Endothelial cell of umbilical vein (primary cell): ENCODE data around the gene MBD2. TPM values are rescaled to one million over a fixed set of nuclear protein-coding genes. Genes with fewer than 3 reads are reported as not detected.

ENCODE experiments used
- BruUV-seq: library from RNA; stranded (reverse); fragments of 400-500 nt; replicated peaks from 2 replicates; lab custom pipeline; 2021; lab: Mats Ljungman, UMichigan
- CTCF ChIA-PET: fragments of 300-600, 350-600 bp; sonication (Branson Sonifier 250); formaldehyde crosslinking; loops from one replicate; lab custom pipeline; 2021; ENCODE audit warnings: antibody characterized with exemption, inconsistent platforms; lab: Charles Lee
- POLR2A ChIA-PET: fragments of 300-600, 350-600 bp; sonication (Branson Sonifier 250); formaldehyde crosslinking; loops from one replicate; lab custom pipeline; 2021; ENCODE audit warnings: antibody characterized with exemption, inconsistent platforms; lab: Charles Lee
- DNase-seq: peaks from one replicate; pipeline ENCODE4 v3.0.0-alpha.2; 2011; ENCODE audit warnings: low read depth, low spot score
- FAIRE-seq: peaks from 2 replicates; lab custom pipeline; 2011; peaks lifted over from hg19 to GRCh38; lab: Jason Lieb, UNC
- H2AFZ ChIP-seq: 2 replicates; pipeline ENCODE4 v1.6.0; 2012; ENCODE audit warnings: low read depth, low read length, control low read depth, inconsistent platforms
- H3K27ac ChIP-seq: 2 replicates; pipeline ENCODE4 v1.5.1; 2011; ENCODE audit warnings: low read depth, mild to moderate bottlenecking, control low read depth, low read length, moderate library complexity; ENCODE audit not compliant: insufficient read depth
- H3K27me3 ChIP-seq, 2 experiments: 2 replicates each; pipeline versions ENCODE4 v1.6.0 to v1.6.1; 2011; ENCODE audit warnings: low read length in 2 of 2, mixed read lengths in 1 of 2; ENCODE audit not compliant: control insufficient read depth in 2 of 2, insufficient read depth in 2 of 2
- H3K36me3 ChIP-seq, 2 experiments: 2 replicates in 1 of 2; 3 replicates in 1 of 2; pipeline ENCODE4 v1.5.1; 2011; ENCODE audit warnings: low read length in 2 of 2, mild to moderate bottlenecking in 1 of 2, moderate library complexity in 1 of 2; ENCODE audit not compliant: control insufficient read depth in 2 of 2, insufficient read depth in 2 of 2; ENCODE audit errors: extremely low read depth in 1 of 2
- H3K4me1 ChIP-seq: 3 replicates; pipeline ENCODE4 v1.5.1; 2011; ENCODE audit warnings: mild to moderate bottlenecking, low read length; ENCODE audit not compliant: control insufficient read depth, insufficient read depth; ENCODE audit errors: extremely low read depth
- H3K4me2 ChIP-seq: 2 replicates; pipeline ENCODE4 v1.6.1; 2011; ENCODE audit warnings: low read length, control low read depth, mixed read lengths; ENCODE audit not compliant: insufficient read depth
- H3K4me3 ChIP-seq, 3 experiments: fragments of 200-600 bp in 1 of 3; sonication (generic), shearing (Covaris generic) in 1 of 3; replicated peaks in 1 of 3; 2 replicates each; pipeline ENCODE4 v1.5.1; 2011 to 2016; ENCODE audit warnings: control low read depth in 3 of 3, low read length in 3 of 3, mild to moderate bottlenecking in 2 of 3, inconsistent platforms in 1 of 3, low read depth in 1 of 3, moderate library complexity in 1 of 3; ENCODE audit not compliant: insufficient read depth in 1 of 3
- H3K79me2 ChIP-seq: 2 replicates; pipeline ENCODE4 v1.6.0; 2012; ENCODE audit warnings: low read length, inconsistent platforms; ENCODE audit not compliant: control insufficient read depth, insufficient read depth
- H3K9ac ChIP-seq: replicated peaks from 2 replicates; pipeline ENCODE3; 2011; ENCODE audit warnings: low read length, control low read depth; ENCODE audit not compliant: insufficient read depth; ENCODE audit errors: extremely low read depth
- H3K9me1 ChIP-seq: replicated peaks from 3 replicates; pipeline ENCODE4 v1.6.0; 2011; ENCODE audit warnings: mild to moderate bottlenecking, low read length; ENCODE audit not compliant: control insufficient read depth, insufficient read depth; ENCODE audit errors: extremely low read depth
- H3K9me3 ChIP-seq: replicated peaks from 2 replicates; pipeline ENCODE4 v1.5.1; 2012; ENCODE audit warnings: low read length, inconsistent platforms; ENCODE audit not compliant: control insufficient read depth, insufficient read depth
- H4K20me1 ChIP-seq: replicated peaks from 2 replicates; pipeline ENCODE3; 2011; ENCODE audit warnings: mild to moderate bottlenecking, low read length; ENCODE audit not compliant: control insufficient read depth, insufficient read depth; ENCODE audit errors: extremely low read depth
- FOS ChIP-seq: IDR thresholded peaks from 2 replicates; pipeline ENCODE4 v1.6.1; 2011; ENCODE audit warnings: mild to moderate bottlenecking, low read length, moderate library complexity, borderline replicate concordance; ENCODE audit not compliant: insufficient read depth
- GATA2 ChIP-seq: IDR thresholded peaks from 2 replicates; pipeline ENCODE4 v1.7.0; 2011; ENCODE audit warnings: low read depth, mild to moderate bottlenecking, moderate library complexity, mixed read lengths, low read length; ENCODE audit not compliant: insufficient read length, insufficient read depth
- JUN ChIP-seq: IDR thresholded peaks from 2 replicates; pipeline ENCODE4 v1.6.1; 2011; ENCODE audit warnings: borderline replicate concordance, low read depth; ENCODE audit not compliant: insufficient read length, insufficient read depth
- MYC ChIP-seq: IDR thresholded peaks from one replicate; pipeline ENCODE4 v1.6.1; 2011; ENCODE audit warnings: mild to moderate bottlenecking, low read depth, low read length
- POLR2A ChIP-seq: IDR thresholded peaks from 2 replicates; pipeline ENCODE4 v1.6.1; 2012; ENCODE audit warnings: low read depth, mild to moderate bottlenecking, control low read depth, low read length
- POLR2AphosphoS5 ChIP-seq: IDR thresholded peaks from 2 replicates; pipeline ENCODE4 v1.6.1; 2012; ENCODE audit warnings: low read depth, mild to moderate bottlenecking, control low read depth, low read length, moderate library complexity; ENCODE audit not compliant: insufficient read depth
- dilution Hi-C: fragments of 300-500 bp; cut with MboI; formaldehyde crosslinking; loops from one replicate; pipeline ENCODE4 v1.15.0; 2019; ENCODE audit warnings: low sequenced_read_pairs; ENCODE audit not compliant: extremely low pct_ligation_motif_present
- intact Hi-C: fragments of 100-400 bp; cut with micrococcal nuclease; formaldehyde crosslinking; loops from one replicate; pipeline ENCODE4 v1.10.0; 2022
- polyA plus RNA-seq, 4 experiments: library from polyadenylated mRNA; depleted of rRNA in 3 of 4; stranded (reverse) in 3 of 4; unstranded in 1 of 4; fragments of >200 nt; gene quantifications; 2 replicates each; pipeline versions ENCODE4 v1.2.1 to v1.2.3, GENCODE V29; 2011 to 2012; ENCODE audit warnings: missing spikeins in 1 of 4
- total RNA-seq: library from RNA; stranded (reverse); gene quantifications from 2 replicates; pipeline ENCODE4 v1.2.3, GENCODE V29; 2021
- TF ChIP-seq, protein P1 (sequence below): IDR thresholded peaks from 2 replicates; pipeline ENCODE4 v1.6.1; 2011; ENCODE audit not compliant: insufficient read depth, insufficient read length

The MBD2 gene
- total and polyA plus RNA-seq, 2 donors (not counting 3 experiments of a cell fraction or from before 2014, with no cell fraction given), result 86.8 to 110 TPM

- Histone ChIP-seq H3K27ac (no peak overlapping the region), H3K79me2 (peaks cover 31% of the 10 kb centered on the region), H3K4me2 (no peak overlapping the region), H3K9me1 (peaks cover 3% of the 10 kb centered on the region), H3K9me3 (no peaks in the 10 kb centered on the region), H3K27me3 (no peaks in the 10 kb centered on the region), H3K9ac (no peak overlapping the region), H4K20me1 (no peaks in the 10 kb centered on the region), H2AFZ (no peak overlapping the region), H3K4me1 (peaks cover 20% of the 10 kb centered on the region), H3K36me3 (peaks cover 15 to 27% of the 10 kb centered on the region in 2 experiments), H3K4me3 (no peak overlapping the region)
- TF ChIP-seq POLR2AphosphoS5, result no peak
- CTCF ChIA-PET, result interaction anchor here (1.5 kb wide), 1 partner anchor 11 kb away, joined by 3 read pairs; no protein-coding TSS in a partner anchor
- POLR2A ChIA-PET, result no interaction called here
- no TSS peak for BruUV-seq
- intact Hi-C loops, result no loop called here
- DNase-seq (no peak), FAIRE-seq (no peak)
- dilution Hi-C loops, result no loop called here
These were observed 63.2 kb downstream of the MBD2 start for GRCh38 chr18:54161267-54161666.

- BruUV-seq, result no TSS peak
- POLR2A ChIA-PET, result interaction anchor here (0.7 kb wide), 1 partner anchor 916 kb away, joined by 6 read pairs; no protein-coding TSS in a partner anchor
These were observed 64.6 kb downstream of the MBD2 start for GRCh38 chr18:54159906-54160305.

More at GRCh38 chr18:54159906-54160305, 64.6 kb downstream of the MBD2 start:
- Histone ChIP-seq H3K9ac (no peak overlapping the region), H3K9me3 (no peaks in the 10 kb centered on the region), H3K4me2 (no peak overlapping the region), H3K4me1 (peaks cover 20% of the 10 kb centered on the region), H4K20me1 (no peaks in the 10 kb centered on the region), H3K36me3 (peaks cover 15 to 23% of the 10 kb centered on the region in 2 experiments), H3K79me2 (peaks cover 30% of the 10 kb centered on the region), H3K4me3 (no peak overlapping the region), H3K27me3 (no peaks in the 10 kb centered on the region), H3K27ac (no peak overlapping the region), H3K9me1 (peaks cover 3% of the 10 kb centered on the region), H2AFZ (no peak overlapping the region)
- intact Hi-C loops, result no loop called here
- CTCF ChIA-PET, result interaction anchor here (0.9 to 1.4 kb wide), 2 partner anchors 11 to 32 kb away, joined by 3 read pairs; no protein-coding TSS in a partner anchor
- dilution Hi-C loops, result no loop called here
- no peak for FAIRE-seq
- no peak for DNase-seq
- TF ChIP-seq JUN (no peak), FOS (no peak), POLR2A (no peak), MYC (no peak), GATA2 (no peak)
- TF ChIP-seq, protein P1, sequence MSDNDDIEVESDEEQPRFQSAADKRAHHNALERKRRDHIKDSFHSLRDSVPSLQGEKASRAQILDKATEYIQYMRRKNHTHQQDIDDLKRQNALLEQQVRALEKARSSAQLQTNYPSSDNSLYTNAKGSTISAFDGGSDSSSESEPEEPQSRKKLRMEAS, result no peak
